LNCAP (cell line): ENCODE data around the gene MACROH2A2.

Experiments used
- TF ChIP-seq, protein P1 (sequence below): fragments of 450-650 bp; IDR thresholded peaks from 2 replicates; pipeline ENCODE4 v1.5.1; 2017; ENCODE audit warnings: mild to moderate bottlenecking

The MACROH2A2 gene

DNA sequence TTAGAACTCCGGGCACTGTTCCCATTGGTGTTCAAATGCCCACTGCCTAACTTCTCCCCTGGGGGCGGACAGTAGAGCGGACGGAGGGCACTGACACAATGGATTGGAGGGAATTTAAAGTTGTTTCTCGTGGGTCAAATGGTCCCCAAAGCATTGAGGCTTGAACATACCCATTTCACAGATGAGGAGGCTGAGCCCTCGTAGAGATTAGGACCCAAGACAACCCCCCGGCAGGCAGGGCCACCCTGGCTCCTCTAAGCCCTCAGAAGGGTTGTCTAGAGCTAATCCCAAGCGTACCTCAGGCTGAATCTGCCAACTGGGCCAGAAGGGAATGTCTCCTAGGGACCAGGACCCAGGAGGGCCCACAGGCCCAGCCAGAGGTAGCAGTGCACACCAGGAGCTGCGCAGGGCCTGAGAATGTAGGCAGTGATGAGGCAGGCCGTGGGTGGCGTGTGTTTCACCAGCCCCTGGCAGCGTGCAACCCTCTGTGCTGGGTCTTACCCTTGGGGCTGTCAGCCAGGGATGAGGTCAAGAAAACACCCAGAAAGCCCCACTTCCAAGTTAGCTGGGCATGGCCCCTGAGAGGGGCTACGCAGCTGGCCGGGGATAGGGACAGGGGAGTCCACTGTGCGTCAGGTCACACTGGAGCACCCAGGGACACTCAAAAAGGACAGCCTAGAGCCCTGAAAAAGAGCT, 74.2 kb downstream of the MACROH2A2 start:
- TF ChIP-seq, protein P1, sequence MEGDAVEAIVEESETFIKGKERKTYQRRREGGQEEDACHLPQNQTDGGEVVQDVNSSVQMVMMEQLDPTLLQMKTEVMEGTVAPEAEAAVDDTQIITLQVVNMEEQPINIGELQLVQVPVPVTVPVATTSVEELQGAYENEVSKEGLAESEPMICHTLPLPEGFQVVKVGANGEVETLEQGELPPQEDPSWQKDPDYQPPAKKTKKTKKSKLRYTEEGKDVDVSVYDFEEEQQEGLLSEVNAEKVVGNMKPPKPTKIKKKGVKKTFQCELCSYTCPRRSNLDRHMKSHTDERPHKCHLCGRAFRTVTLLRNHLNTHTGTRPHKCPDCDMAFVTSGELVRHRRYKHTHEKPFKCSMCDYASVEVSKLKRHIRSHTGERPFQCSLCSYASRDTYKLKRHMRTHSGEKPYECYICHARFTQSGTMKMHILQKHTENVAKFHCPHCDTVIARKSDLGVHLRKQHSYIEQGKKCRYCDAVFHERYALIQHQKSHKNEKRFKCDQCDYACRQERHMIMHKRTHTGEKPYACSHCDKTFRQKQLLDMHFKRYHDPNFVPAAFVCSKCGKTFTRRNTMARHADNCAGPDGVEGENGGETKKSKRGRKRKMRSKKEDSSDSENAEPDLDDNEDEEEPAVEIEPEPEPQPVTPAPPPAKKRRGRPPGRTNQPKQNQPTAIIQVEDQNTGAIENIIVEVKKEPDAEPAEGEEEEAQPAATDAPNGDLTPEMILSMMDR = no peak

DNA sequence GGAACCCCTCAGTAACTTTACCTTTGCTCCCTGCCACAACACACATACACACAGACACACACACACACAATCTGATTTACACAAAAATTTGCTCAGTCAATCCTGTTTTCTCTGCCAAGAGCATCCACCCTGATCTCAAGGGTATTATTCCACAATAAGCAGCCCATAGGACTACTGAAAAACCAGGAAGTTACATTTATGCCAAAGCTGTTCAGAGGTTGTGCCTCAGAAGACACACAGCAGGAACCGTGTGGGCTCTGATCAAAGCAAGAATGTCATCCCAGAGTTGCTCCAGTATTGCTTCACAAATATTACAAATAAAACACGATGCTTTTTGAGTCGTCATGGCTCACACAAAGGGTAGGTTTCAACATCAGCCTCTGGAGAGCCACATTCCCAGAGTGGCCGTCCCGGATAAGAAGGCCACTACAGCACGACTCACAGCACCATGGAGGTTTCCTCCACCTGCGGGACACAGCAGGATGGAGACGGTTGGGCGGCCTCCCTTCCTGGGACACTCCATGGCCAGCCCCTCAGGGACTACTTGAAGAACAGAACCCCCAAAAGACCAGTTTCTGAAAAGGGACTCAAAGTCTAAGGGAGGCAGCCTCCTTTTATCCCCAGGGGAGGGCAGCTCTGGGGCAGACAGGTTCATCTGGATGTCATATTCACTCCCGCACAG, 78.4 kb downstream of the MACROH2A2 start:
- TF ChIP-seq, protein P1 = no peak

DNA sequence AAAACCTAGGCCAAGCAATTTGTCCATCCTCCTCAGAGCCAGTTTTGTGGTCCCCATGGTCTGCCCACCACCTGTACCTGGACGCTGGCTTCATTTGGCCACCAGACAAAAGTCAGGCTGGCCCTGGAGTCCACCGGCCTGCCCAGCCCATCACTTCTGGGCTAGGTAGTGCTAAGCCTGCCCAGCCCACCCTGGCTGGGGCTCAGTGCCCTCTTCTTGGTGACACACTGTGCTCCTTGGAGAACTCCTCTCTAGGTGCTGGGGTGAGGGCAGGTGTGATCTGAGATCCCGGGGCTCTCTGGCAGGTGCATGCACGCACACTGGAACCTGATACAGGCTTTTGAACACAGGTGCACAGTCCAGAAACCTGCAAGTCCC, 78.9 kb downstream of the MACROH2A2 start:
- TF ChIP-seq, protein P1 = no peak

DNA sequence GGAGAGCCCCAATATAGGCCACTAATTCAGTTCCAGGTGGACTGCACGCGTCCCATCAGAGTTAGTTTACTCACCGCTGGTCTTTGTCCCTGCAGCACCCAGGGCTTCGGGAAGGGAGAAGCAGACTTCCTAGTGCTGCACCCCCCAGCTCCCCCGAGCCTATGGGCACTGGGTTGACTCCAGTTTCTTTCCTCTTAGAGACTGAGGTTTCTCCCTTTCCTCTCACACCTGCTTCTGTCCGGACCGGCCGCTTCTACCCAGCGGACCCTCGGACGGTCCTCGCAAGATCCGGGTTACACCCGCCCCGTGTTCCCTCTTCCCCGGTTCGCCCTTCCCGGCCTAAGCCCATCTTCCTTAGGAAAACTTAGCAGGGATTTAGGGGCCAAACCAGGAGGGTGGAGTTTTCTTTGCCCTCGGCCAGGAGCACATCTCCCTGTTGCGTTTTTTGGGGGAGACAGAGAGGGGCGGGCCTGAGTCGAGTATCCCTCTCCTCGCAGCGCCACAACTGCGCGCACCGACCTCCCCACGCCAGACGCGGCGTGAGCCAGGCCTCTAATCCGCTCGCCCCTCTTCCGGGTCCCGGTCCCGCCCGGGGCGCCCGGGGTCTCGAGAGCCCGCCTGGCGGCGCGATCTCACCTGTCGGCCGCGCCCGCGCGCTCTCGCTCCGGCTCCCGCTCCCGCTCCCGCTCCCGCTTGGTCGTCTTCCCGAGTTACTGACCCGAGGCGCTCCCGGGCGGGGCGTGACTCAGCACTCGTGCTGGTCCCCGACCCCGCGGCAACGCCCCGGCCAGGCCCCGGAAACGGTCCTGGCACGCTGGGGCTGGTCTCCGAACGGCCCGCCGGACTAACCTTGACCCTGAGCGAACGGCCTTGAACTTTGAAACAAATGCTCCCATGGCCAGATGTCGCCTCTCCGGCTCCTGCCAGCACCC, 79.7 kb downstream of the MACROH2A2 start, which contains the start of gene AIFM2:
Gene AIFM2, minus strand, starts transcription at position 728 of the 932 bp plus-strand sequence. CDS start 8,741 bp downstream, outside the sequence.
- TF ChIP-seq, protein P1 = no peak

DNA sequence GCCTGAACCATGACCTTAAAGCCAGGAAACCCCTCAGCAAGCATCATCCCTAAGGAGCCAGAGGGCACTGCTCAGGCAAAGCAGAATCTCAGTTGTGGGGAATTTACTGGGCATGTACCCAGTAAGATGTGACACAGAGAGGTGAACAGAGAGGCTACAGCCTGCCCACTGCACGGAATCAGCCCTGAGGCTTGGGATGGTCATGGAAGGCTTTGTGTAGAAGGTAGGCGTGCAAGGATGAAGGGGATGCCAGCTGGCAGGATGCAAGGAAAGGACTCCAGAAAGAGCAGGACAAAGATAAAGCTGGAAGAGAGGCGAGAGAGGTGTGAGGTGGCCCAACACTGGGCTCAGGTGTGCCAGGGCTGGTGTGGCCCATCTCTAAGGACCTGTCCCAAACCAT, 82.4 kb downstream of the MACROH2A2 start:
- TF ChIP-seq, protein P1 = no peak

DNA sequence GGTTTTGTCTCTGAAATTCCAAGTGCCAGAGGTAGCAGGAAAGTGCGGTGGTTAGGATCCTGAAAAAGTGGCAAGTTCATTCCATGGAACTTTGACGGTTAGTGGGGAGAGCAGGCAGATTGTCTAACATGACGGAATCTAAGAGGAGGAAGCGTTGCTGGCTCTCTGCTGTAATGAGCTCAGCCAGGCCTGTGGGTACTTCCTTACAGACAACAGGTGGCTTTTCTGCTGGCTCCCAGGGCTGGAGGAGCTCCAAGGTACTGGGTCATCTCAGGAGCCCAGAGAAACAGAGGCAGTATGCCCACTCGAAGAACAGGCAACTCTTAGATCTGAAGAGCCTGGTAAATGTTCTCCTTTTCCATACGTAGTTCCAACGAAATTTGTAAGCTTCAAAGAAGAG, 83.0 kb downstream of the MACROH2A2 start:
- TF ChIP-seq, protein P1 = no peak

DNA sequence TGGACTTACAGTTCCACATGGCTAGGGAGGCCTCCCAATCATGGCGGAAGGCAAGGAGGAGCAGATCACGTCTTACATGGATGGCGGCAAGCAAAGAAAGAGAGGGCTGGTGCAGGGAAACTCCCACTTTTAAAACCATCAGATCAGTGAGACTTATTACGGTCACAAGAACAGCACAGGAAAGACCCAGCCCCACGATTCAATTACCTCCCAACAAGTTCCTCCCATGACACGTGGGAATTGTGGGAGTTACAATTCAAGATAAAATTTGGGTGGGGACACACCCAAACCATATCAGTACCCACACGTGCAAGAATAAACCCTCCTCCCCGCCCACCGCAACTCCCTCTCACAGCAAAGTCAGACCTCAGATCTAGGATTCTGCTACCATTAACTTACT, 84.5 kb downstream of the MACROH2A2 start:
- TF ChIP-seq, protein P1 = no peak
